ENCODE measurements around the gene TIMP2. TPM values are rescaled to one million over a fixed set of nuclear protein-coding genes. Genes with fewer than 3 reads are reported as not detected.
A peak's percentile ranks its signal among the peaks of the same experiment; 100 is the strongest.

The TIMP2 gene
- total and polyA plus RNA-seq, 2 of the 4 experiments (the other 2 are of a cell fraction), result 43.9 to 416 TPM

- peaks cover 8% of the 10 kb centered on the region for H3K9me1 ChIP-seq (ENCODE audit: insufficient read depth, low read length)
- peaks cover 64% of the 10 kb centered on the region for H3K36me3 ChIP-seq (ENCODE audit: control insufficient read depth, insufficient read depth, low read length)
- no peak overlapping the region for H2BK120ac ChIP-seq (ENCODE audit: low read depth, low read length)
- no peaks in the 10 kb centered on the region for H3K27me3 ChIP-seq (ENCODE audit: control insufficient read depth, insufficient read depth, low read length)
- H4K8ac ChIP-seq (ENCODE audit: low read depth in 2 of 2, low read length in 2 of 2), result no peak overlapping the region
- no peak overlapping the region for H3K56ac ChIP-seq (ENCODE audit: extremely low read depth, insufficient read depth, low read length)
- no TSS peak for BruUV-seq (replicated peaks)
- ATAC-seq (ENCODE audit: low read depth) (no peak), DNase-seq (no peak)
- H4K91ac ChIP-seq (ENCODE audit: insufficient read depth, low read depth, low read length), result no peak overlapping the region
- no peak overlapping the region for H2BK20ac ChIP-seq (ENCODE audit: low read depth, low read length)
- intact Hi-C loops (cut with micrococcal nuclease) (no loop called here), in situ Hi-C loops (cut with MboI; ENCODE audit: low sequenced_read_pairs) (no loop called here), dilution Hi-C loops (cut with HindIII; ENCODE audit: low sequenced_read_pairs, unreplicated experiment) (no loop called here)
- H2AK5ac ChIP-seq (ENCODE audit: low read depth, low read length), result no peak overlapping the region
- H3K9ac ChIP-seq (ENCODE audit: low read depth, low read length), result no peak overlapping the region
- H2AK9ac ChIP-seq (replicated peaks; ENCODE audit: low read depth, low read length, poor library complexity), result no peak overlapping the region
- peaks cover 30 to 80% of the 10 kb centered on the region in 2 experiments for H3K79me1 ChIP-seq (ENCODE audit: low read depth in 1 of 2, low read length in 2 of 2)
- H3K9me3 ChIP-seq (ENCODE audit: control insufficient read depth, insufficient read depth, low read length), result no peaks in the 10 kb centered on the region
- no peak overlapping the region for H3K4me3 ChIP-seq (ENCODE audit: insufficient read depth, low read depth, low read length)
- ChIA-PET POLR2A (ENCODE audit: unreplicated experiment) (interaction anchor here (0.5 kb wide), 1 partner anchor 16 kb away, joined by 3 read pairs; no protein-coding TSS in a partner anchor), CTCF (no interaction called here)
- no peak overlapping the region for H4K5ac ChIP-seq (ENCODE audit: low read depth, low read length)
- no peak overlapping the region for H3K4me2 ChIP-seq (ENCODE audit: low read depth, low read length)
- no peak overlapping the region for H3K14ac ChIP-seq (replicated peaks; ENCODE audit: low read depth, low read length)
- H3K4ac ChIP-seq (ENCODE audit: low read depth, low read length), result no peak overlapping the region
- H2BK5ac ChIP-seq (ENCODE audit: low read depth, low read length, poor library complexity, severe bottlenecking), result peak overlapping the region; percentile 16
- TF ChIP-seq FOS (IDR thresholded peaks at IDR 0.05; ENCODE audit: low read depth, low read length) (no peak), NFE2L2 (IDR thresholded peaks at IDR 0.05; ENCODE audit: low read depth, low read length) (no peak), MXI1 (IDR thresholded peaks at IDR 0.05; ENCODE audit: borderline replicate concordance, low read depth, low read length) (no peak)
- no peak overlapping the region for H3K18ac ChIP-seq (ENCODE audit: low read depth, low read length)
- H2BK15ac ChIP-seq (ENCODE audit: low read depth, low read length), result no peak overlapping the region
- no peak overlapping the region for H3K27ac ChIP-seq (ENCODE audit: insufficient read depth, low read length)
- H3K23ac ChIP-seq (ENCODE audit: low read depth, low read length), result no peak overlapping the region; the same call in 1 of the 2 replicates
- 100% methylated on average over 2 of the region's 19 CpGs; no CpG with 5 or more reads in 1 of the 2 experiments for WGBS, 2 experiments (ENCODE audit: extremely low coverage in 2 of 2, insufficient read length in 1 of 2)
- H2AFZ ChIP-seq (replicated peaks; ENCODE audit: low read length, poor library complexity), result no peak overlapping the region
- H4K20me1 ChIP-seq (ENCODE audit: insufficient read depth, low read length), result peaks cover 6% of the 10 kb centered on the region
- peaks cover 12% of the 10 kb centered on the region for H3K4me1 ChIP-seq (ENCODE audit: control insufficient read depth, insufficient read depth, low read length)
Measured at GRCh38 chr17:78818152-78818846, 106.9 kb downstream of the TIMP2 start.
